ENCODE measurements around the gene FABP7. TPM values are rescaled to one million over a fixed set of nuclear protein-coding genes. Genes with fewer than 3 reads are reported as not detected.

The FABP7 gene
- total RNA-seq, 1 experiment from 2014 or later, result not detected

DNA sequence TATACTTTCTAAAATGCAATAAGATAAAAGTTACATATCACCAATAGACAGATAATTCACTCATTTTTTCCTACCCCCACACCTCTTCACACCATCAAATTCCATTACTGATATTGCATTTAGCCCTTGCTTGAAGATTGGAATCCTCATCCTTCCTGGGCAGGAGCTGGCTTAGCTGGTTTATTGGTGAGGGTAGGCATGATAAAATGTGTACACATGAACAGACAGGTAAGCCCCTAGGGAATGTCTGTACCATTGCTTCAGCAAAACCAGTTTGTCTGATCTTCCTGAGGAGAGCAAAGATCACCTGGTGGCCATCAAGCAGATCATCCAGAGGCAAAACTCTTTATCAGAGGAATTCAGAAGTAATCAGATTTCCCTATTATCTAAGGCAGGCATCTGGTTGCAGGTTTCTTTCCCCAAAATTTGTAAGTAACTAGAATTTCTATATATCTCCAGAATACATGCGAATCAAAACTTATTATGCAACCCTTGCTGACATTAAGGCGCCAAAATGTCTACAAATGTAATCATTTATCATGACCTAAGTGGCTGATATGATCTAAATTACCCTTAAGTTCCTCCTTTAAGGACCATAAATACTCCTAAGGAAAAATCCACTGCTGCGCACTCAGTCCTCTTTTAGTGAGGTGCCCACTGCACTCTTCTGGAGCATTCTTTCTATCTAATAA lies 6.6 kb upstream of the FABP7 start:
- Histone ChIP-seq H3K4me1 (ENCODE audit: insufficient read depth, low read length) (no peaks in the 10 kb centered on the region), H3K9me2 (replicated peaks; ENCODE audit: low read length) (no peaks in the 10 kb centered on the region), H3K36me3 (ENCODE audit: low read depth, low read length) (no peaks in the 10 kb centered on the region), H3K9me3 (ENCODE audit: low read length) (no peaks in the 10 kb centered on the region), H3K27ac (ENCODE audit: low read length) (no peak overlapping the region), H3K79me2 (ENCODE audit: low read length) (no peaks in the 10 kb centered on the region), H3F3A (ENCODE audit: low read length, unreplicated experiment) (no peaks in the 10 kb centered on the region), H3K9ac (ENCODE audit: low read length) (no peak overlapping the region), H2AFZ (ENCODE audit: low read length) (no peak overlapping the region), H4K20me1 (ENCODE audit: low read length) (no peaks in the 10 kb centered on the region), H3K27me3 (ENCODE audit: low read length) (no peaks in the 10 kb centered on the region), H3K4me2 (ENCODE audit: low read length) (no peak overlapping the region), H3K4me3 (ENCODE audit: low read length) (no peak overlapping the region)
- no TSS peak for BruUV-seq (replicated peaks)
- POLR2A ChIA-PET (ENCODE audit: unreplicated experiment), result no interaction called here
- no peak for TF ChIP-seq CTCF (conservative IDR thresholded peaks at IDR 0.05; ENCODE audit: low read depth, low read length)
- TF ChIP-seq EZH2 (IDR thresholded peaks at IDR 0.05; ENCODE audit: low read length, unreplicated experiment), result no peak
- TF ChIP-seq EZH2phosphoT487 (IDR thresholded peaks at IDR 0.05; ENCODE audit: borderline replicate concordance, low read length), result no peak
- intact Hi-C loops (cut with micrococcal nuclease), result no loop called here
- ATAC-seq, result no peak
- CTCF ChIA-PET, result interaction anchor here (0.5 kb wide), 1 partner anchor 29 kb away, joined by 4 read pairs; no protein-coding TSS in a partner anchor
- peak; percentile 46 for DNase-seq

DNA sequence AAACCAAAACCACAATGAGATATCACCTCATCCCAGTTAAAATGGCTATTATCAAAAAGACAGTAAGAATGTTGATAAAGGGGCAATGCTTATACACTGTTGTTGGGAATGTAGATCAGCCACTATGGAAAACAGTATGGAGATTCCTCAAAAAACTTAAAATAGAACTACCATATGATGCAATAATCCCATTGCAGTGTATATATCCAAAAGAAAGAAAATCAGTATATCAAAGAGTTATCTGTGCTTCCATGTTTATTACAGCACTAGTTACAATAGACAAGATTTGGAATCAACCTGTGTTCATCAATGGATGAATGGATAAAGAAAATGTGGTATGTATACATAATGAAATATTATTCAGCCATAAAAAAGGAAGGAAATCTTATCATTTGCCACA lies 3.5 kb upstream of the FABP7 start:
- ChIA-PET CTCF (no interaction called here), POLR2A (ENCODE audit: unreplicated experiment) (no interaction called here)
- H3K9me3 ChIP-seq (ENCODE audit: low read length), result no peaks in the 10 kb centered on the region
- H3K4me1 ChIP-seq (ENCODE audit: insufficient read depth, low read length), result no peaks in the 10 kb centered on the region
- H3F3A ChIP-seq (ENCODE audit: low read length, unreplicated experiment), result no peaks in the 10 kb centered on the region
- no peaks in the 10 kb centered on the region for H3K9me2 ChIP-seq (replicated peaks; ENCODE audit: low read length)
- H3K9ac ChIP-seq (ENCODE audit: low read length), result no peak overlapping the region
- no peak overlapping the region for H2AFZ ChIP-seq (ENCODE audit: low read length)
- H3K27me3 ChIP-seq (ENCODE audit: low read length), result peaks cover 10% of the 10 kb centered on the region
- DNase-seq (no peak), ATAC-seq (no peak)
- no peaks in the 10 kb centered on the region for H3K79me2 ChIP-seq (ENCODE audit: low read length)
- no peak for TF ChIP-seq EZH2 (IDR thresholded peaks at IDR 0.05; ENCODE audit: low read length, unreplicated experiment)
- BruUV-seq (replicated peaks), result no TSS peak
- no peaks in the 10 kb centered on the region for H3K36me3 ChIP-seq (ENCODE audit: low read depth, low read length)
- no peak overlapping the region for H3K27ac ChIP-seq (ENCODE audit: low read length)
- no peak overlapping the region for H3K4me2 ChIP-seq (ENCODE audit: low read length)
- intact Hi-C loops (cut with micrococcal nuclease), result no loop called here
- H3K4me3 ChIP-seq (ENCODE audit: low read length), result no peak overlapping the region
- no peaks in the 10 kb centered on the region for H4K20me1 ChIP-seq (ENCODE audit: low read length)

- Histone ChIP-seq H3F3A (ENCODE audit: low read length, unreplicated experiment) (no peaks in the 10 kb centered on the region), H3K9me3 (ENCODE audit: low read length) (no peaks in the 10 kb centered on the region), H3K4me3 (ENCODE audit: low read length) (no peak overlapping the region), H3K4me1 (ENCODE audit: insufficient read depth, low read length) (no peaks in the 10 kb centered on the region), H3K79me2 (ENCODE audit: low read length) (no peaks in the 10 kb centered on the region), H3K36me3 (ENCODE audit: low read depth, low read length) (no peaks in the 10 kb centered on the region), H3K27ac (ENCODE audit: low read length) (no peak overlapping the region), H3K27me3 (ENCODE audit: low read length) (peaks cover 10% of the 10 kb centered on the region), H3K9ac (ENCODE audit: low read length) (no peak overlapping the region), H3K9me2 (replicated peaks; ENCODE audit: low read length) (no peaks in the 10 kb centered on the region), H4K20me1 (ENCODE audit: low read length) (no peaks in the 10 kb centered on the region), H3K4me2 (ENCODE audit: low read length) (no peak overlapping the region), H2AFZ (ENCODE audit: low read length) (no peak overlapping the region)
- CTCF ChIA-PET, result no interaction called here
- intact Hi-C loops (cut with micrococcal nuclease), result no loop called here
- DNase-seq, result no peak
- no TSS peak for BruUV-seq (replicated peaks)
- no peak for TF ChIP-seq CTCF (conservative IDR thresholded peaks at IDR 0.05; ENCODE audit: low read depth, low read length)
- TF ChIP-seq EZH2 (IDR thresholded peaks at IDR 0.05; ENCODE audit: low read length, unreplicated experiment), result no peak
- ATAC-seq, result no peak
- POLR2A ChIA-PET (ENCODE audit: unreplicated experiment), result no interaction called here
Observed at GRCh38 chr6:122778302-122778701, 1.2 kb upstream of the FABP7 start.
